GM19043 (cell line): Measurements from ENCODE around the gene PLPPR1.

Source experiments
- ATAC-seq: cut with Tn5 transposase; IDR thresholded peaks from one replicate; pipeline ENCODE4 v1.9.1; 2021; ENCODE audit warnings: low read depth; ENCODE audit not compliant: unreplicated experiment

Gene PLPPR1

GRCh38 chr9:101333490-101333889, 305.0 kb downstream of the PLPPR1 start:
- ATAC-seq: no peak

DNA sequence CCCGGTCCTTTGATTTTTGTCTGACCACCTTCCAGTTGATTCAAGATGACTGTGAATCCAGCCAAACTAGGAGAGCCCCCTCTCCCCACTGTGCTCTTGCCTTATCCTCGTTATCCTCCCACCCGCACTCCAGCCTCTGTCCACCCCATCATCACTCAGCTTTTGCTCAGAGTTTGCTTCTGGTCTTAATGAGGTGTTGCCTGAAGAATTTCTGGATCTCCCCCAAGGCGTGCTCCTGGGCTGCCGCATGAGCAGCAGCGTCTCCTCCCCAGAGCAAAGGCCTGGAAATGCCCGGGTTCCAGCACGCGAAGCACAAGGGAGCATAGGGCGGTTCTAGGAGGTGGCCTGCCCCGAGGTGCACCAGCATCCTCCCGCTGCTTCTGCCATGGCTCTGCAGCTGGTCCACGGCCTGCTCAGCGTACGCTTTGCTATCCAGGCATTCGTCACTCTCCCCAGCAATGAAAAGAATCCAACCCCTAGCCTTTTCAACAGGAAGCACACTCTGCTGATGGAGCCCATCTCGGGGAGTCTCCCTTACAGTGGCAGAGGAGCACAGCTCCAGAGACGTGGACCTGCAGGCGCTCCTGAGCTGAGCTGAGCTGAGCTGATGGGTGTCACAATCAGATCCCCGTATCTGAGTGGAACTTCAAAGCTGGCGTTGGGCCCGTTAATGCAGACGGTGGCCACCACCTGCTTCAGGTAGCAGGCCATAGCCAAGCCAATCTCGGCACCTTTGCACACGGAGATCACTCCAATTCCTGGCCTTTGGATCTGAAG, 305.6 kb downstream of the PLPPR1 start:
- no peak for ATAC-seq

DNA sequence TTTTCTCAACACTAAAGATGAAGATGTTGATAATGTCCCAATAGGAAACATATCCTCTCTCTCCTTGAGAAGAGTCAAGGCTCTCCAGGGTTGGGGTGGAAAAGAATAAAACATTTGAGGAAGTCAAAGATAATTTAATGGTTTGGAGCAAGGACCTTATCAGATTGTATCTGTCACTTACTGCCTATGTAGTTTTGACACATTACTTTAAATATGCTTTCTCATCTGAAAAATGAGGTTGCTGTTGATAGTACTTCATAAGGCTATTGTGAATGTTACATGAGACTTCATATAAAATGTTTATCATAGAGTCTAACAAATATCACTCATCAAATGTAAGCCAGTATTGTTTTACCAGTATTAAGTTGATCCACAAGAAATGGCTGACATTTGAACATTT, 307.6 kb downstream of the PLPPR1 start:
- ATAC-seq: no peak

- ATAC-seq: no peak
Observed at GRCh38 chr9:101337237-101337636, 308.7 kb downstream of the PLPPR1 start.

DNA sequence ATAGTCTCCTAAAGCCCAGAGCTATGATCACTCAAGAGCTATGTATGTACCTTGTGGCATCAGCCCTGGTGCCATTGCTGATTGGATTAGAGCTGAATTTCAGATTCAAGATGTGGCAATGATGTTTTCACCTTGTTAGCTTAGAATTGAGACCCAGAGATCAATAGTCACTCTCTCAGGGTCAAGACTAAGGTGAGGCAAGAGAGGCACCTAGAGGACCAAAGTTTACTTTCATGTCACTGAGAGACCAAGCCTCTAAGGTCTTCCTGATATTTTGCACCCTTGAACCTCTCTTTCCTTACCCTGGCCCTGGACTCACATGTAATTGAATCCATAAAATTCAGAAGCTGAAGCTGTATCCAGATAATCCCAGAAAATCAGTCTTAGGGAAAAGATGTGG, 313.4 kb downstream of the PLPPR1 start:
- no peak for ATAC-seq

DNA sequence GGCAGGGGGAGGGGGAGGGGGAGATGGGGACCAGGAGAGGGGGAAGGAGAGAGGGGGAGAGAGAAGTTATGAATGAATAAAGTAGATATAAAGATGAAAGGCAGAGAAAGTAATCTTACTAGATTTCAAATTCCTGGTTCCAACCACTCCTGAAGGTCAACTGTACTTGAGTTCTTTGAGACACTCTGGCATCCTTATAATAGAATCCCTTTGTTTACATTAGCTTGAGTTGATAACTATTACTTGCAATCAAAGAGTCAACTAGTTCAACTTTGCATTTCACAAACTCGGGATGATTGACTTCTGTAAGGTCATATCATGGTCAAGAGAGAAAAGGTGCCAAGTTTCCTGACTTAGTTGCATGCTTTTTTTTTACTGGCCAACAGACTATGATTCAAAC, 314.1 kb downstream of the PLPPR1 start:
- ATAC-seq: no peak

- ATAC-seq: no peak
Observed at GRCh38 chr9:101350285-101350684, 321.8 kb downstream of the PLPPR1 start.

GRCh38 chr9:101352892-101353463, 324.5 kb downstream of the PLPPR1 start:
- no peak for ATAC-seq

GRCh38 chr9:101353683-101354082, 325.2 kb downstream of the PLPPR1 start:
- no peak for ATAC-seq

DNA sequence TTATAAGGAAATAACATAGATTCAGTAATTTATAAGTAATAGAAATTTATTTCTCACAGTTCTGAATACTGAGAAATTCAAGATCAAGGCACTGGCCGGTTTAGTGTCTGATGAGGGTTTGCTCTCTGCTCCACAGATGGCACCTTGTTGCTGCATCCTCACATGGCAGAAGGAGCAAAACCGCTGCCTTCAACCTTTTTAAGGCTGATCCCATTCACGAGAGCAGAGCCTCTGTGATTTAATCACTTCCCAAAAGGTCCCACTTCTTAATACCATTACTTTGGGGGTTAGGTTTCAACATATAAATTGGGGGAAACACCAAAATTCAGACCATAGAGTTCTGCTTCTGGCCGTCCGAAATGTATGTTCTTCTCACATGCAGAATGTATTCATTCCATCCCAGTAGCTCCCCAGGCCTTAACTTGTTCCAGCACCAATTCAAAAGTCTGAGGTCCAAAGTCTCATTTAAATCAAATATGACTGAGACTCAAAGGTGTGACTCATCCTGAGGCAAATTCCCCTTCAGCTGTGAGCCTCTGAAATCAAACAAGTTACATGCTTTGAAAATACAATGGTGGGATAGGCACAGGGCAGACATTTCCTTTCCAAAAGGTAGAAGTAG, 325.7 kb downstream of the PLPPR1 start:
- no peak for ATAC-seq

GRCh38 chr9:101354765-101355708, 326.5 kb downstream of the PLPPR1 start:
- no peak for ATAC-seq

DNA sequence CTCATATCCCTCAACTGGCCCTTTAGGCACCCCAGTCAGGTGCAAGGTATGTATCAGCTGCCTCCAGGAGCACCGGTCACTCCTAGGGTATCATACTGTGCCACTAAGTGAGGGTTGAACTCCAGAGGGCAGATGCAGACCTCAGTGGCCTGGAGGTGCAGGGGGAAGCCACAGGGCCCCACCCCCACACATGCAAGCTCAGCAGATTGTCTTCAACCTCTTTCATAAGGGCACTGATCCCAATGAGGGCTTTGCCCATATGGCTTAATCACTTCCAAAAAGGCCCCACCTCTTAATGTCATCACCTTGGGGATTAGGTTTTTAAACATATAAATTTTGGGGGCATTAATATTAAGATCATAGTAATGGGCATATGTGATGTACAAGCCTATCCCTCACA, 328.1 kb downstream of the PLPPR1 start:
- ATAC-seq: no peak

- ATAC-seq: no peak
Observed at GRCh38 chr9:101359679-101360078, 331.2 kb downstream of the PLPPR1 start.

DNA sequence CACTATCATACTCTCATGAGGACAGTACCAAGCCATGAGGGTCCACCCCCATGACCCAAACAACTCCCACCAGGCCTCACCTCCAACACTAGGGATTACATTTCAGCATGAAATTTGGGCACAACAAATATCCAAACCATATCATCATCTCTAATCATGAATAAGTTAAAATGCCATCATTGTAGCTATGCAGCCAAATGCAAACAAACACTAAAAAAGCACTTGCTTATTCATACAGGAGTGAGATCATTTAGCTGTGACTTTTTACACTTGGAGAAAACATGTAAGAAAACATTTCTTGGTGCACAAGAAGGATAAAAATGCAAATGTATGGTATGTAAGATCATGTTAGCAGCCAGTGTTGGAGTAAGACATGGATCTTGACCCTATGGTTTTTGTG, 332.1 kb downstream of the PLPPR1 start:
- no peak for ATAC-seq

DNA sequence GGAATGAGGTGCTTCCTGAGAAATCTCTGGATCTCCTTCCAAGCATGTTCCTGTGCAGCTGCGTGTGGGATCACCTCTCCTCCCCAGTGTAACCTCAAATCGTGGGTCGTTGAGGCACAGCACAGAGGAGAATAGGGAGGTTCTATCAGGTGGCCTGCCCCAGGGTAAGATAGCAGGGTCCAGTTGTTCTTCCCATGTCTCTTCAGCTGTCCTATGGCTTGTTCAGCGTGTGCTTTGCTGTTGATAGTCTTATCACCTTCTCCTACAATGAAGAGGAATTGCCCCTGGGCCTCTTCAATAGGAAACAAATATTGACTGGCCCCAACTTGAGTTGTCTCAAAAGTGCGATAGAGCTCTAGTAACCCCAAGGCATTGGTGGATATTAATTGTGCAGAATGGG, 333.9 kb downstream of the PLPPR1 start:
- no peak for ATAC-seq

- no peak for ATAC-seq
Observed at GRCh38 chr9:101365181-101365580, 336.7 kb downstream of the PLPPR1 start.

GRCh38 chr9:101366038-101366756, 337.7 kb downstream of the PLPPR1 start:
- ATAC-seq: no peak

DNA sequence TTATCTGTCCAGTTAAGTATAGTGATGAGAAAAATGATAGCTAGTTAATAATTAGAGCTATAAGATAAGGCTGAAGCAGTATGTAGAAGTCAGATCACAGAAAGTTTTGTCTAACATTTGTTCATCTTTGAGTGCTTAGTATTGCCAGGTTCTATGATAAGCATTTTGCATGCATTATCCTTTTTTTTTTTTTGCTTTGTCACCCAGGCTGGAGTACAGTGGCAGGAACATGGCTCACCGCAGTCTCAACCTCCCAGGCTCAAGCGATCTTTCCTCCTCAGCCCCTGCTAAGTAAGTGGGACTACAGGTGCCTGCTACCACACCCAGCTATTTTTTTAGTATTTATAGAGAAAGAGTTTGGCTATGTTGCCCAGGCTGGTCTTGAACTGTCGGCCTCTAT, 338.8 kb downstream of the PLPPR1 start:
- ATAC-seq: no peak

GRCh38 chr9:101369286-101369685, 340.8 kb downstream of the PLPPR1 start:
- ATAC-seq: no peak

DNA sequence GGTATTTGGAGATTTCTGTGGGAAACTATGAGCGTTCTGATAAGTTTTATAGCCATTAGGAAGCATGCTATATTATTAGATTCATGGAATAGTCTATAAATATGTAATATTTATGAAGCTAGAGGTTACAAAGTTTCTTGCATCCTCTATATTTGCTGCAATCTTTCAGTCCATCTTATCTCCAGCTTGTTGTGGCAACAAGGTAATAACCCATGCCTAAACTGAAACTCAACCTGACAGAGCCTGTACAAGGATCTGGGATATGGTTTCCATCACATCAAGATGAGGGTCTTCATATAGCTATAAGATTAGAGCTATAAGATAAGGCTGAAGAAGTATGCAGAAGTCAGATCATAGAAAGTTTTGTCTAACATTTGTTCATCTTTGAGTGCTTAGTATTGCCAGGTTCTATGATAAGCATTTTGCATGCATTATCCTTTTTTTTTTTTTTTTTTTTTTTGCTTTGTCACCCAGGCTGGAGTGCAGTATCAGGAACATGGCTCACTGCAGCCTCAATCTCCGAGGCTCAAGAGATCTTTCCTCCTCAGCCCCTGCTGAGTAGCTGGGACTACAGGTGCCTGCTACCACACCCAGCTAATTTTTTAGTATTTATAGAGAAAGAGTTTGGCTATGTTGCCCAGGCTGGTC, 341.5 kb downstream of the PLPPR1 start:
- no peak for ATAC-seq
